ENCODE results near the gene DPCD.

DPCD gene

GRCh38 chr10:101587725-101588653 is at the start of gene DPCD, which contains the start of gene POLL:
DPCD (plus strand) TSS chr10:101588321; CDS start chr10:101588337, 16 bp downstream.
POLL (minus strand) TSS chr10:101588257; CDS start chr10:101587360, 897 bp downstream.
- DNase-seq (ENCODE audit: low read depth, low spot score): peak; percentile 84

GRCh38 chr10:101538446-101538845 is 49.7 kb upstream of the DPCD start:
- no peak for DNase-seq (ENCODE audit: low read depth, low spot score)

GRCh38 chr10:101545898-101546297 is 42.2 kb upstream of the DPCD start:
- DNase-seq (ENCODE audit: low read depth, low spot score): no peak

- DNase-seq (ENCODE audit: low read depth, low spot score): no peak
Measured at GRCh38 chr10:101550965-101551364, 37.2 kb upstream of the DPCD start.

GRCh38 chr10:101552442-101552841 is 35.7 kb upstream of the DPCD start:
- no peak for DNase-seq (ENCODE audit: low read depth, low spot score)

- no peak for DNase-seq (ENCODE audit: low read depth, low spot score)
Measured at GRCh38 chr10:101557541-101557940, 30.6 kb upstream of the DPCD start.

- DNase-seq (ENCODE audit: low read depth, low spot score): no peak
Measured at GRCh38 chr10:101558204-101558603, 29.9 kb upstream of the DPCD start.

- DNase-seq (ENCODE audit: low read depth, low spot score): no peak
Measured at GRCh38 chr10:101558671-101559595, 29.2 kb upstream of the DPCD start.

GRCh38 chr10:101559596-101560297 is 28.4 kb upstream of the DPCD start:
- no peak for DNase-seq (ENCODE audit: low read depth, low spot score)

- no peak for DNase-seq (ENCODE audit: low read depth, low spot score)
Measured at GRCh38 chr10:101560298-101561067, 27.6 kb upstream of the DPCD start.

GRCh38 chr10:101561068-101561915 is 26.8 kb upstream of the DPCD start:
- no peak for DNase-seq (ENCODE audit: low read depth, low spot score)

GRCh38 chr10:101562231-101562630 is 25.9 kb upstream of the DPCD start:
- DNase-seq (ENCODE audit: low read depth, low spot score): no peak

- no peak for DNase-seq (ENCODE audit: low read depth, low spot score)
Measured at GRCh38 chr10:101563007-101563406, 25.1 kb upstream of the DPCD start.

- DNase-seq (ENCODE audit: low read depth, low spot score): no peak
Measured at GRCh38 chr10:101563497-101564040, 24.6 kb upstream of the DPCD start.

- no peak for DNase-seq (ENCODE audit: low read depth, low spot score)
Measured at GRCh38 chr10:101564490-101564991, 23.6 kb upstream of the DPCD start.

GRCh38 chr10:101565370-101565900 is 22.7 kb upstream of the DPCD start:
- no peak for DNase-seq (ENCODE audit: low read depth, low spot score)

GRCh38 chr10:101565936-101566332 is 22.2 kb upstream of the DPCD start:
- DNase-seq (ENCODE audit: low read depth, low spot score): no peak

- DNase-seq (ENCODE audit: low read depth, low spot score): no peak
Measured at GRCh38 chr10:101566333-101567164, 21.6 kb upstream of the DPCD start.
